Measurements from ENCODE around the gene KRT5.

The KRT5 gene

GRCh38 chr12:52546126-52546525 lies 25.9 kb upstream of the KRT5 start:
- no peak for TF ChIP-seq CTCF (IDR thresholded peaks at IDR 0.05; ENCODE audit: low read depth, low read length, missing control alignments)
- H3K4me3 ChIP-seq (replicated peaks; ENCODE audit: low read depth, low read length) = no peak overlapping the region
- no peak for DNase-seq (ENCODE audit: extremely low read depth, low read depth)

- no peak for DNase-seq (ENCODE audit: extremely low read depth, low read depth)
- no peak overlapping the region for H3K4me3 ChIP-seq (replicated peaks; ENCODE audit: low read depth, low read length)
- no peak for TF ChIP-seq CTCF (IDR thresholded peaks at IDR 0.05; ENCODE audit: low read depth, low read length, missing control alignments)
These were observed 24.0 kb upstream of the KRT5 start for GRCh38 chr12:52543985-52544883.

- H3K4me3 ChIP-seq (replicated peaks; ENCODE audit: low read depth, low read length) = no peak overlapping the region
- DNase-seq (ENCODE audit: extremely low read depth, low read depth) = no peak
- TF ChIP-seq CTCF (IDR thresholded peaks at IDR 0.05; ENCODE audit: low read depth, low read length, missing control alignments) = no peak
These were observed 22.7 kb upstream of the KRT5 start for GRCh38 chr12:52542785-52543318.

GRCh38 chr12:52542157-52542556 lies 22.0 kb upstream of the KRT5 start:
- TF ChIP-seq CTCF (IDR thresholded peaks at IDR 0.05; ENCODE audit: low read depth, low read length, missing control alignments) = no peak
- H3K4me3 ChIP-seq (replicated peaks; ENCODE audit: low read depth, low read length) = no peak overlapping the region
- DNase-seq (ENCODE audit: extremely low read depth, low read depth) = no peak

GRCh38 chr12:52541709-52542108 lies 21.5 kb upstream of the KRT5 start:
- TF ChIP-seq CTCF (IDR thresholded peaks at IDR 0.05; ENCODE audit: low read depth, low read length, missing control alignments) = no peak
- H3K4me3 ChIP-seq (replicated peaks; ENCODE audit: low read depth, low read length) = no peak overlapping the region
- no peak for DNase-seq (ENCODE audit: extremely low read depth, low read depth)

- H3K4me3 ChIP-seq (replicated peaks; ENCODE audit: low read depth, low read length) = no peak overlapping the region
- DNase-seq (ENCODE audit: extremely low read depth, low read depth) = no peak
- no peak for TF ChIP-seq CTCF (IDR thresholded peaks at IDR 0.05; ENCODE audit: low read depth, low read length, missing control alignments)
These were observed 20.3 kb upstream of the KRT5 start for GRCh38 chr12:52540531-52540930.
